GM11168 (cell line): ENCODE measurements around the gene SH3YL1.

Experiments used
- in situ Hi-C: fragments of 300-500 bp; cut with MboI; formaldehyde crosslinking; loops from one replicate; pipeline ENCODE4 v1.12.0; 2022; ENCODE audit warnings: low sequenced_read_pairs; ENCODE audit not compliant: unreplicated experiment

The SH3YL1 gene

DNA sequence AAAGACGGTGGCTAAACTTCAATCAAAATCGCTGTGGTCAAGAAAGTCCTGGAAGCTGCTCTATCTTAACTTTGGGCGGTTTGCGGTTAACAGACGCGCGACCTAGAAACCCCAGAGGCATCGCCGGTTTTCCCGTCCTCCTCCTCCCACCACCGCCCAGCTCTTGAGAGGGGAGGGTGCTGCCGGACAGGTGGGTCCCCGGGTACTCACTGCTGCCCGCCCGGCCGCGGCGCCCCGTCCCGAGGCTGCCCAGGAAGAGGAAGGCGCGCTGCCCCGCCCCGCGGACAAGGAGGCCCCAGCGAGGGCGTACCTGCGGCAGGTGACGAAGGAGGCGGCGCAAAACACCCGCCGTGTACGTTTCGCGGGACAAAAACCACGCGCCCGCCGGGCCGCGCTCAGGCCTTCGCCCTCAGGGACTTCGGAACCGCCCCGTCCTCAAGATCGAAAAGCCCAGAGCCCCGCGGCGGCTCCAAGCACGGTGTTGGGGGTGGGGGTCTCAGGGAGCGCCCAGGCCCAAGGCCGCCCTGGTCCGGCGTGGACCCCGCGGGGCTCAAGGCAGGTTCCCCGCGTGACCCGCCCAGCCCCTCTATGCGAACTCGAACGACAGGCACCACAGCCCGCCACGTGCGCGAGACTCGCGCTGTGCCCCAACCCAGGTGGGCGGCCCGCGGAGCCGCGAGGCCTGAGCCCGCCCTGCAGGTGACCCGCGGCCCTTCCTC, at the start of gene SH3YL1:
SH3YL1 (minus strand) TSS at position 259 of the 719 bp plus-strand sequence; CDS start at position 211, 48 bp downstream.
- in situ Hi-C loops: no loop called here

DNA sequence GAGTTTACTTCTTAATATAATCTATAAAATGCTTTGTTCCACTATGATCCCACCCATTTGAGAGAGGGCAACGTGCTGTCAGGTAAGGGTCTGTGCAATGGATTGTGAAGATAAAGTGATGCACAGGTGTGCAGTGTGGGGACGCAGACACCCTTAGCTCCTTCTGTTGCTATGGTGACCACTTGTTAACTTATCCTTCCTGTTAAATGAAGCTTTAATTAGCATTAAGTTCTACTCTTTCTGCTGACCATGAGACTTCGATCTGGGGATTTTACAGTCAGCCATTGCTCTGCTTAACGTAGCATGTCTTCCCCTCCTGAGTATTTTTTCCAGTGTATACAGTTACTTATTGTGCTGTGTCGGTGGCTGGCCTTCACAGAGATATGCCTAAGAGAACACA, 47.2 kb upstream of the SH3YL1 start:
- in situ Hi-C loops: no loop called here

DNA sequence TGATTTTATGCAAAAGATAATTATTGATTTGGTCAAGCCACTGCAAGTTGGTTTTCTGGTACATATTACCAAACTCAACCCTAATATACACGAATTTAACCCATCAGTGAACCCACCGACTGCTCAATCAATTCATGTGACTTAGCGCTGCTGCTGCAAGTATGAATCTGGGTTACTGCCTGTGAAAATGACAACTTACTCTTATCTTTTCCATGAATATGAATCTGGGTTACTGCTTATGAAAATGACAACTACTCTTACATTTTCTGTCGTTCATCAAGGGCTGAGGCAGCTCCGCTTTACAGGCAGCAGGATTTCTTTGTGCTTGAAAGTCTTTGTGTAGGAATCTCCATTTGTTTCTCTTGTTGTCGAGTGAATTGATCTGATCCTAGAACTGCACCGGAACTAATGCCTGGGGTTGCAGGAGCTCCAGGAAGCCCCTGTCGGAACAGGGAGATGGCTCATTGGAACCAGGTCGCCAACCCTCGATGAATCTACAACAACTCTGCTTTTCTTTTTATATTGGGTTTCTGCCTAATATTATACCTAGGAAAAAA, 46.2 kb upstream of the SH3YL1 start:
- in situ Hi-C loops: no loop called here

- in situ Hi-C loops: no loop called here
Measured at GRCh38 chr2:309148-309953, 45.5 kb upstream of the SH3YL1 start.

DNA sequence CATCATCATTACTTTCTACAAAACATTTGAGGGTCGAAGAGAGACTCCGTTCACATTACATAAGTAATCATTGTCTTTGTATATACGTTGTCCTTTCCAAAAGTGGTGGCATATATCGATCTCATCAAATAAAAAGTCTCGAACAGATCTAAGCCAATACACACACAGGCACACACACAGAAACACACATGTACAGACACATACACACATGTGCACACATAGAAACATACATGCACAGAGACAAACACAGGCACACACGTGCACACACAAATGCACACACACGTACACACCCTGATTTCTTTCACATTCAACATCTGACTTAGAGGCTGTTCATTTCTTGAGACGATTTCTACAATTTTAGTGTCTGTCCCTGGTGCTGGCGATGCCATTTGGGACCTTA, 41.5 kb upstream of the SH3YL1 start:
- in situ Hi-C loops: no loop called here

DNA sequence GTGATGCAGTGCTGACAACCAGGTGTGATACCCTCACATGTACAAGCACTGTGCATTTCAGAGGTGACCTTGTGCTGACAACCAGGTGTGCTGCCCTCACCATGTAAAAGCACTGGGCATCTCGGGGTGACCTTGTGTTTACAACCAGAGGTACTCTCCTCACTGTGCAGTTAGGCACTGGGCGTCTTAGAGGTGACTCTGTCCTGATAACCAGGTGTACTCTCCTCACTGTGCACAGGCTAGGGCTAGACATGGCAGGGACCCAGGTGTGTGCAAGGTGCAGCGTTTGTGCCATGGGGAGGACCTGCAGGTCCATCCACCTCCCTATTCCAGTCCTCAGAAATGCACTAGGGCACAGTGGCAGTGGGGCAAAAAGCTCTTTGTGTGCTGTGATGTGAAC, 32.5 kb upstream of the SH3YL1 start:
- in situ Hi-C loops: no loop called here

GRCh38 chr2:295090-295489, 31.3 kb upstream of the SH3YL1 start:
- in situ Hi-C loops: no loop called here

DNA sequence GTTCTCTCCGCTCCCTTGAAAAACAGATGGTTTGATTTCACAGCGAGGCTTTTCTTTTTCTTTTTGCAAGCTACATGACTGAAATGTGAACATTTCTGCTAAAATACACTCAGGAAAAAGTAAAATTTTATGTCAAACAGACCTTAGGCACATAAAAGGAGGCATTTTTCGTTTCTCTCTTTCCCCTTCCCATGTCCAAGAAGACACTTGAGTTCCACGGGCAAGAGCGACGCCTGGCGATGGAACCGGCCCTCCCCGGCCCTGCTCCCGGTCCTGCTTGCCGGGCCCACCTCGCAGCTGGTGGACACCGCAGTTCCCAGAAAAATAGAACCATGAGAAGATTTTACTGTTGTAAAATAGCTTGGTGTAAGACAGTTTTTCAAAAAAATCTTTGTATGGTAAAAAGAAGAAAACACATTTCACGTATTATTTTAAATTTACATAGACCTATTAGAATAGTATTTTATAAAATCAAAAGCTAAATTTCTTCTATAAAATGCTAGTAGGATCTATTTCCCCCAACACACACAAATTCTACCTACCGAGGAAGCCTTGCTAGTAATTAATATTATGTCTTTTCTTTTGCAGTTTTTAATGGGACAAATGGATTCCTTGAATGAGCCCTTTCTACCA, 26.4 kb upstream of the SH3YL1 start:
- in situ Hi-C loops: no loop called here

- in situ Hi-C loops: no loop called here
Measured at GRCh38 chr2:289362-290089, 25.7 kb upstream of the SH3YL1 start.

GRCh38 chr2:288758-289361, 25.0 kb upstream of the SH3YL1 start:
- in situ Hi-C loops: no loop called here

DNA sequence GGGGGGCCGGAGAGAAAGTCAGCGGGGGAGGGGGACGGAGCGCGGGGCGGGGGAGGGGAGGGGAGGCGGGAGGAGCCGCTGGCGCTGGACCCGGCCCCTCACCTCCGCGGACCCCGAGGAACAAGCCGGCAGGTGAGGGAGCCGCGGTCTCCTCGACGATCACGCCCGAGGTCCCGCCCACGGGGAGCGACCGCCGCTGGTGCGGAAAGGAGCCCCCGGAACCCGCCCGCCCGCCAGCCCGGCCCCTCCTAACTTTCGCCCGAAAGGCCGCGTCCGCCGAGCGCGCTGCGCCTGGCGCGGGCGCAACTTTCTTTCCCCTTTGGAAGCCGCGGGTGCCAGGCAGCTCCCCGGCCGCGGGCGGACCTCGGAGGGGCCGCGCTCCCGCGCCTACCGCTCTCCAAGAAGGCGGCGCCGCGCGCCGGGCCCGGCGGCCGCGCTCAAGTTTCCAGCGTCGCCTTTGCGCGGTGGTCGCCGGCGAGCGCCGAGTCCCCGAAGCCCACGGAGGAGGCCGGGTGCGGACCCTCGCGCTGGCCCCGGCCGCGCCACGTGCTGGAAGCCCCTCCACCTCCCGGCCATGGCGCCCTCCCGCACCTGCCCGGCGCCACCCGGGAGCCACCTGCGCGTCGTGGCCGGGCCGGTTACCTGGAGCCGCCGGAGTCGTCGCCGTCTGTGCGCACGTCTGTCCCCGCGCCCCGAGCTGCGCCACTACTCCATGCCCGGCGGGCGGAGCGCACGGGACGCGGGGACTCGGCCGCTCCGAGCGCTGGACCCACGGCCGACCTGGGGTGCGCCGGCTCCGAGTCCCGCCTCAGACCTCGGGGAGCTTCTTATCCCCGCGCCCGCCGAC, 24.3 kb upstream of the SH3YL1 start, which contains the start of gene ALKAL2:
ALKAL2 (minus strand) TSS at position 181 of the 847 bp plus-strand sequence. CDS start 256 bp downstream, outside the sequence.
- in situ Hi-C loops: no loop called here

GRCh38 chr2:287471-287885, 23.6 kb upstream of the SH3YL1 start:
- in situ Hi-C loops: no loop called here

DNA sequence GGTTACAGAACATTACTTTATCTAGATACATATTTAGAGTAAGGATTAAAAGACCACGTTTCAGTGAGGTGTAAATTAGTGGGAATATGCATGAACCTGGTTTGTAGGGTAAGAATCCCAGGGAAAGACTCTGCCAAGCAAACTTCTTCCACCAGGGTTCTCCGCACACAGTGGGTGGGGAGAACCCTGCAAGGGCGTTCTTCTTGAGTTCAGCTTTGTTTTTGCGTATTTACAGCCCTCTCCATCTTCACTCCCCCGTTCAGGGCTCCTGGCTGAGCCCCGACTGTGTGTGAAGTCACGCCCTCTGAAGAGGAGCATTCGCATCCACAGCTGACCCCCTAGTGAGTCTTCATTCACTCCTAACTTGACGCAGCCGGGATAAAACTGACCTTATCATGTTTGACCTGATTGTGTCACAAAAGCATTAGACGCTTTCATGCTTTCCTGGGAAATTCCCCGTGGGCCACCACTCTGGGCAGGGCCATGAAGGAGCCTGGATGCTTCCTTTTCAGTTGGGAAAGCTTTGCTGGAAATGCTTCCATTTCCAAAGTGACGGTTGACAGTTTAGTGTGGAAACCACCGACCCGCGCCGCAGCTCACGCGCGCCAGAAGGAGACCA, 23.1 kb upstream of the SH3YL1 start:
- in situ Hi-C loops: no loop called here

DNA sequence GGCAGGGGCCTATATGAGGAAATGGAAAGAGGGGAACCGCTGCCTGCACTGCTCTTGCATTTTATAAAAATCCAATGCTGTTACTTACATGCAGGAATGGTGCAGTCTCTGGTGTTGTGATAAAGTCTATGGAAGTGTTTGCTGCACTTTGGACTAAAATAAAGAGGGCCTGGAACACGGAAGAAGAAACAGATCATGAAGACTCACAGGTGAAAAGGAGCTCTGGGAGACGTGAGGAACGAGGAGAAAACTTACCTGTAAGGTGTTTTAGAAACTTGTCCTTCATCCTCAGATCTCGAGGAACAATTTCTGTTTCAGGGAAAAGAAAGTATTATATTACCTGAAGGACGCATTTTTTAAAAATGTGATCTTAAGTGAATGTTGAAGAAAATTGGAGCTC, 22.2 kb upstream of the SH3YL1 start:
- in situ Hi-C loops: no loop called here

DNA sequence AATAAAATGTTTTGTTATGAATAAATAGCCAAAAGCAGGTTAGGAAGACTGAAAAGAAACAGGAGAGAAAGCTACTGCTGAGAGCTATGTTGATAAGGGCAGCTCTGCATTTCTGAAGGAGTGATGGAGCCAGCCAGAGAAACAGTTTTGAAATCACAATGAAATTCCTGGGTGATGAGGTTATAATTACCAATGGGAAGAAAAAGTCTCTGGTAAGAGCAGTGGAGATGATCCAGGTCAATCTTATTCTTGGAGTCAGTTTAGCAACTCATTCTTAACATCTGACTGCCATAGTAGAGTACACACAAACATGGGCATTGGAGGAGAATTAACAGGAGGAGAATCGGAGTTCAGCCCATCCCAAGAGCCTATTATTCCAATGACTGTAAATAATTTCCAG, 21.7 kb upstream of the SH3YL1 start:
- in situ Hi-C loops: no loop called here

- in situ Hi-C loops: no loop called here
Measured at GRCh38 chr2:284896-285492, 21.2 kb upstream of the SH3YL1 start.

GRCh38 chr2:283996-284794, 20.4 kb upstream of the SH3YL1 start:
- in situ Hi-C loops: no loop called here
